Astrocyte (in vitro differentiated cells and primary cell): ENCODE results near the gene STMN1. TPM values are rescaled to one million over a fixed set of nuclear protein-coding genes. Genes with fewer than 3 reads are reported as not detected.

ENCODE experiments used
- DNase-seq: peaks from one replicate; pipeline ENCODE4 v3.0.0-alpha.2; 2010; ENCODE audit warnings: low read depth
- FAIRE-seq: peaks from 2 replicates; lab custom pipeline; 2011; peaks lifted over from hg19 to GRCh38; lab: Jason Lieb, UNC
- H2AFZ ChIP-seq: 2 replicates; pipeline ENCODE4 v1.6.0; 2012; ENCODE audit warnings: low read depth, low read length, inconsistent platforms
- H3K27ac ChIP-seq: 2 replicates; pipeline ENCODE4 v1.5.1; 2011; ENCODE audit warnings: low read depth, low read length, inconsistent platforms
- H3K27me3 ChIP-seq: 2 replicates; pipeline ENCODE4 v1.6.0; 2011; ENCODE audit warnings: low read length, inconsistent platforms; ENCODE audit not compliant: insufficient read depth
- H3K36me3 ChIP-seq: 2 replicates; pipeline ENCODE4 v1.5.1; 2011; ENCODE audit warnings: low read length, inconsistent platforms; ENCODE audit not compliant: insufficient read depth
- H3K4me1 ChIP-seq: 2 replicates; pipeline ENCODE4 v1.5.1; 2011; ENCODE audit warnings: low read length, inconsistent platforms; ENCODE audit not compliant: insufficient read depth
- H3K4me2 ChIP-seq: 2 replicates; pipeline ENCODE4 v1.6.0; 2012; ENCODE audit warnings: low read length, inconsistent platforms
- H3K4me3 ChIP-seq: 2 replicates; pipeline ENCODE4 v1.5.1; 2011; ENCODE audit warnings: low read depth, mild to moderate bottlenecking, low read length, inconsistent platforms; ENCODE audit not compliant: insufficient read depth
- H3K79me2 ChIP-seq: 2 replicates; pipeline ENCODE4 v1.6.0; 2012; ENCODE audit warnings: mild to moderate bottlenecking, low read length, inconsistent platforms; ENCODE audit not compliant: insufficient read depth
- H3K9ac ChIP-seq: 2 replicates; pipeline ENCODE4 v1.6.0; 2012; ENCODE audit warnings: mild to moderate bottlenecking, low read length, inconsistent platforms
- H3K9me3 ChIP-seq: 2 replicates; pipeline ENCODE4 v1.5.1; 2012; ENCODE audit warnings: low read depth, mild to moderate bottlenecking, low read length, inconsistent platforms; ENCODE audit not compliant: insufficient read depth
- H4K20me1 ChIP-seq: 2 replicates; pipeline ENCODE4 v1.6.0; 2012; ENCODE audit warnings: low read length, inconsistent platforms; ENCODE audit not compliant: insufficient read depth
- H3K27ac Mint-ChIP-seq: one replicate; pipeline ENCODE4 v1.8.0; 2021; ENCODE audit warnings: mild to moderate bottlenecking, mixed read lengths; ENCODE audit not compliant: unreplicated experiment
- H3K27me3 Mint-ChIP-seq: one replicate; pipeline ENCODE4 v1.8.0; 2021; ENCODE audit warnings: low read depth, mixed read lengths; ENCODE audit not compliant: unreplicated experiment
- H3K36me3 Mint-ChIP-seq: one replicate; pipeline ENCODE4 v1.8.0; 2021; ENCODE audit warnings: low read depth, mixed read lengths; ENCODE audit not compliant: unreplicated experiment
- H3K4me1 Mint-ChIP-seq: one replicate; pipeline ENCODE4 v1.8.0; 2021; ENCODE audit warnings: low read depth, mixed read lengths; ENCODE audit not compliant: unreplicated experiment
- H3K4me3 Mint-ChIP-seq: one replicate; pipeline ENCODE4 v1.8.0; 2021; ENCODE audit warnings: mild to moderate bottlenecking, moderate library complexity, mixed read lengths; ENCODE audit not compliant: unreplicated experiment
- H3K9me3 Mint-ChIP-seq: one replicate; pipeline ENCODE4 v1.8.0; 2021; ENCODE audit warnings: mild to moderate bottlenecking, mixed read lengths; ENCODE audit not compliant: unreplicated experiment
- CTCF ChIP-seq: IDR thresholded peaks from 2 replicates; pipeline ENCODE4 v1.5.1; 2011; ENCODE audit warnings: low read depth, mild to moderate bottlenecking, inconsistent platforms, low read length, moderate library complexity; ENCODE audit not compliant: insufficient read depth
- EZH2 ChIP-seq: IDR thresholded peaks from 2 replicates; pipeline ENCODE4 v1.6.1; 2012; ENCODE audit warnings: mild to moderate bottlenecking, low read length, inconsistent platforms; ENCODE audit not compliant: insufficient read depth
- total RNA-seq: library from RNA; stranded (reverse); gene quantifications from 2 replicates; pipeline ENCODE4 v1.2.1, GENCODE V29; 2021

Gene STMN1
- total RNA-seq, 1 donor from 2014 or later = 173 TPM

- Histone ChIP-seq H3K4me1 (peaks cover 18% of the 10 kb centered on the region), H3K27ac (no peak overlapping the region), H3K36me3 (no peaks in the 10 kb centered on the region), H3K79me2 (no peaks in the 10 kb centered on the region), H4K20me1 (no peaks in the 10 kb centered on the region), H3K4me2 (no peak overlapping the region), H3K9ac (no peak overlapping the region), H2AFZ (peak overlapping the region; percentile 47), H3K27me3 (peaks cover 5% of the 10 kb centered on the region), H3K9me3 (no peaks in the 10 kb centered on the region), H3K4me3 (no peak overlapping the region)
- H3K36me3 Mint-ChIP-seq = no peaks in the 10 kb centered on the region
- no peak for TF ChIP-seq CTCF
- no peak for TF ChIP-seq EZH2
- no peak for DNase-seq
- peak overlapping the region; percentile 38 for H3K27ac Mint-ChIP-seq
- peaks cover 4% of the 10 kb centered on the region for H3K4me1 Mint-ChIP-seq
- H3K27me3 Mint-ChIP-seq = peaks cover 16% of the 10 kb centered on the region
- no peaks in the 10 kb centered on the region for H3K9me3 Mint-ChIP-seq
- H3K4me3 Mint-ChIP-seq = no peak overlapping the region
- no peak for FAIRE-seq
Observed at GRCh38 chr1:25926731-25927496, 20.7 kb upstream of the STMN1 start.

GRCh38 chr1:25924454-25924853, 18.2 kb upstream of the STMN1 start:
- no peak overlapping the region for H3K27ac Mint-ChIP-seq
- Histone ChIP-seq H4K20me1 (no peaks in the 10 kb centered on the region), H3K9me3 (no peaks in the 10 kb centered on the region), H3K27ac (no peak overlapping the region), H3K4me1 (peaks cover 18% of the 10 kb centered on the region), H3K79me2 (no peaks in the 10 kb centered on the region), H3K4me2 (no peak overlapping the region), H3K27me3 (peaks cover 5% of the 10 kb centered on the region), H3K9ac (no peak overlapping the region), H2AFZ (no peak overlapping the region), H3K4me3 (no peak overlapping the region), H3K36me3 (no peaks in the 10 kb centered on the region)
- H3K27me3 Mint-ChIP-seq = peaks cover 14% of the 10 kb centered on the region
- H3K9me3 Mint-ChIP-seq = no peaks in the 10 kb centered on the region
- FAIRE-seq = no peak
- DNase-seq = no peak
- no peaks in the 10 kb centered on the region for H3K36me3 Mint-ChIP-seq
- TF ChIP-seq EZH2 (no peak), CTCF (no peak)
- H3K4me1 Mint-ChIP-seq = peaks cover 6% of the 10 kb centered on the region
- H3K4me3 Mint-ChIP-seq = no peak overlapping the region

- Histone ChIP-seq H3K27me3 (peaks cover 5% of the 10 kb centered on the region), H4K20me1 (no peaks in the 10 kb centered on the region), H3K4me2 (peak overlapping the region; percentile 94), H3K9ac (peak overlapping the region; percentile 67), H2AFZ (peak overlapping the region; percentile 87), H3K4me1 (peaks cover 18% of the 10 kb centered on the region), H3K79me2 (no peaks in the 10 kb centered on the region), H3K36me3 (no peaks in the 10 kb centered on the region), H3K9me3 (no peaks in the 10 kb centered on the region), H3K4me3 (peak overlapping the region; percentile 57), H3K27ac (no peak overlapping the region)
- peak overlapping the region; percentile 34 for H3K27ac Mint-ChIP-seq
- TF ChIP-seq EZH2 = no peak
- no peak for TF ChIP-seq CTCF
- H3K36me3 Mint-ChIP-seq = no peaks in the 10 kb centered on the region
- DNase-seq = no peak
- no peaks in the 10 kb centered on the region for H3K9me3 Mint-ChIP-seq
- H3K27me3 Mint-ChIP-seq = peaks cover 14% of the 10 kb centered on the region
- peaks cover 7% of the 10 kb centered on the region for H3K4me1 Mint-ChIP-seq
- no peak for FAIRE-seq
- peak overlapping the region; percentile 70 for H3K4me3 Mint-ChIP-seq
Observed at GRCh38 chr1:25922971-25923552, 16.8 kb upstream of the STMN1 start.
